ENCODE data around the gene PDYN. TPM values are rescaled to one million over a fixed set of nuclear protein-coding genes. Genes with fewer than 3 reads are reported as not detected.

Gene PDYN
- total and polyA plus RNA-seq, 9 of the 15 experiments (the other 6 are each of a cell fraction or from before 2014, with no cell fraction given) = not detected

- no TSS peak for BruUV-seq (replicated peaks)
- 27% methylated on average over 14 of the region's 14 CpGs for whole genome bisulfite sequencing (ENCODE audit: insufficient coverage, low coverage, missing lambda C conversion rate)
- no peak for TF ChIP-seq MBD2 (IDR thresholded peaks at IDR 0.05; ENCODE audit: borderline replicate concordance, low read depth)
- no peak for TF ChIP-seq LARP7 (IDR thresholded peaks at IDR 0.05)
- TF ChIP-seq ZNF3 (CRISPR knock-in tag; IDR thresholded peaks at IDR 0.05) = no peak
- TF ChIP-seq PHF8 (IDR thresholded peaks at IDR 0.05; ENCODE audit: borderline replicate concordance, low read length) = no peak
- no peak for TF ChIP-seq CAMTA2 (CRISPR knock-in tag; conservative IDR thresholded peaks at IDR 0.05)
- TF ChIP-seq, protein P1, sequence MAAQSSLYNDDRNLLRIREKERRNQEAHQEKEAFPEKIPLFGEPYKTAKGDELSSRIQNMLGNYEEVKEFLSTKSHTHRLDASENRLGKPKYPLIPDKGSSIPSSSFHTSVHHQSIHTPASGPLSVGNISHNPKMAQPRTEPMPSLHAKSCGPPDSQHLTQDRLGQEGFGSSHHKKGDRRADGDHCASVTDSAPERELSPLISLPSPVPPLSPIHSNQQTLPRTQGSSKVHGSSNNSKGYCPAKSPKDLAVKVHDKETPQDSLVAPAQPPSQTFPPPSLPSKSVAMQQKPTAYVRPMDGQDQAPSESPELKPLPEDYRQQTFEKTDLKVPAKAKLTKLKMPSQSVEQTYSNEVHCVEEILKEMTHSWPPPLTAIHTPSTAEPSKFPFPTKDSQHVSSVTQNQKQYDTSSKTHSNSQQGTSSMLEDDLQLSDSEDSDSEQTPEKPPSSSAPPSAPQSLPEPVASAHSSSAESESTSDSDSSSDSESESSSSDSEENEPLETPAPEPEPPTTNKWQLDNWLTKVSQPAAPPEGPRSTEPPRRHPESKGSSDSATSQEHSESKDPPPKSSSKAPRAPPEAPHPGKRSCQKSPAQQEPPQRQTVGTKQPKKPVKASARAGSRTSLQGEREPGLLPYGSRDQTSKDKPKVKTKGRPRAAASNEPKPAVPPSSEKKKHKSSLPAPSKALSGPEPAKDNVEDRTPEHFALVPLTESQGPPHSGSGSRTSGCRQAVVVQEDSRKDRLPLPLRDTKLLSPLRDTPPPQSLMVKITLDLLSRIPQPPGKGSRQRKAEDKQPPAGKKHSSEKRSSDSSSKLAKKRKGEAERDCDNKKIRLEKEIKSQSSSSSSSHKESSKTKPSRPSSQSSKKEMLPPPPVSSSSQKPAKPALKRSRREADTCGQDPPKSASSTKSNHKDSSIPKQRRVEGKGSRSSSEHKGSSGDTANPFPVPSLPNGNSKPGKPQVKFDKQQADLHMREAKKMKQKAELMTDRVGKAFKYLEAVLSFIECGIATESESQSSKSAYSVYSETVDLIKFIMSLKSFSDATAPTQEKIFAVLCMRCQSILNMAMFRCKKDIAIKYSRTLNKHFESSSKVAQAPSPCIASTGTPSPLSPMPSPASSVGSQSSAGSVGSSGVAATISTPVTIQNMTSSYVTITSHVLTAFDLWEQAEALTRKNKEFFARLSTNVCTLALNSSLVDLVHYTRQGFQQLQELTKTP (IDR thresholded peaks at IDR 0.05; ENCODE audit: low read depth in 1 of 2, partially characterized antibody in 2 of 2) = no peak
- TF ChIP-seq, protein P2, sequence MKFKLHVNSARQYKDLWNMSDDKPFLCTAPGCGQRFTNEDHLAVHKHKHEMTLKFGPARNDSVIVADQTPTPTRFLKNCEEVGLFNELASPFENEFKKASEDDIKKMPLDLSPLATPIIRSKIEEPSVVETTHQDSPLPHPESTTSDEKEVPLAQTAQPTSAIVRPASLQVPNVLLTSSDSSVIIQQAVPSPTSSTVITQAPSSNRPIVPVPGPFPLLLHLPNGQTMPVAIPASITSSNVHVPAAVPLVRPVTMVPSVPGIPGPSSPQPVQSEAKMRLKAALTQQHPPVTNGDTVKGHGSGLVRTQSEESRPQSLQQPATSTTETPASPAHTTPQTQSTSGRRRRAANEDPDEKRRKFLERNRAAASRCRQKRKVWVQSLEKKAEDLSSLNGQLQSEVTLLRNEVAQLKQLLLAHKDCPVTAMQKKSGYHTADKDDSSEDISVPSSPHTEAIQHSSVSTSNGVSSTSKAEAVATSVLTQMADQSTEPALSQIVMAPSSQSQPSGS (CRISPR knock-in tag; IDR thresholded peaks at IDR 0.05) = no peak
- no peak for TF ChIP-seq CCNT2 (IDR thresholded peaks at IDR 0.05; ENCODE audit: borderline replicate concordance, extremely low read depth, insufficient read length, low read depth, low read length)
- TF ChIP-seq POLR3A (IDR thresholded peaks at IDR 0.05; ENCODE audit: borderline replicate concordance, extremely low read depth, insufficient read depth, insufficient read length) = no peak
- TF ChIP-seq RBM34 (IDR thresholded peaks at IDR 0.05; ENCODE audit: borderline replicate concordance, insufficient read depth, low read length) = no peak
- TF ChIP-seq GABPB1 (CRISPR knock-in tag; IDR thresholded peaks at IDR 0.05) = no peak
- no peak for TF ChIP-seq FOXA3 (CRISPR knock-in tag; conservative IDR thresholded peaks at IDR 0.05 in 1 of 2, IDR thresholded peaks at IDR 0.05 in 1 of 2)
- no peak for TF ChIP-seq POLR2A (conservative IDR thresholded peaks at IDR 0.05)
- TF ChIP-seq, protein P3, sequence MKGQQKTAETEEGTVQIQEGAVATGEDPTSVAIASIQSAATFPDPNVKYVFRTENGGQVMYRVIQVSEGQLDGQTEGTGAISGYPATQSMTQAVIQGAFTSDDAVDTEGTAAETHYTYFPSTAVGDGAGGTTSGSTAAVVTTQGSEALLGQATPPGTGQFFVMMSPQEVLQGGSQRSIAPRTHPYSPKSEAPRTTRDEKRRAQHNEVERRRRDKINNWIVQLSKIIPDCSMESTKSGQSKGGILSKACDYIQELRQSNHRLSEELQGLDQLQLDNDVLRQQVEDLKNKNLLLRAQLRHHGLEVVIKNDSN (CRISPR knock-in tag; IDR thresholded peaks at IDR 0.05) = no peak
- no peak for TF ChIP-seq CXXC5 (CRISPR knock-in tag; IDR thresholded peaks at IDR 0.05)
Measured at GRCh38 chr20:1964659-1965405, 29.0 kb downstream of the PDYN start.

More at GRCh38 chr20:1964659-1965405, 29.0 kb downstream of the PDYN start:
- intact Hi-C loops (cut with micrococcal nuclease) = loop anchor here (1.0 to 5.0 kb wide), 2 partner anchors 207 to 487 kb away; no protein-coding TSS in a partner anchor
- no peaks in the 10 kb centered on the region for H3K36me3 ChIP-seq (ENCODE audit: control insufficient read depth, insufficient read depth, low read length)
- H3K9me3 ChIP-seq (replicated peaks; ENCODE audit: control insufficient read depth, insufficient read depth, low read depth, low read length) = no peaks in the 10 kb centered on the region
- no peak overlapping the region for H2AFZ ChIP-seq (ENCODE audit: low read depth, low read length)
- H3K4me3 ChIP-seq = no peak overlapping the region
- H3K9ac ChIP-seq (ENCODE audit: insufficient read depth in 1 of 2, low read depth in 2 of 2, low read length in 2 of 2) = no peak overlapping the region
- no peak for ATAC-seq
- no peaks in the 10 kb centered on the region for H3K79me2 ChIP-seq (ENCODE audit: control insufficient read depth, insufficient read depth, low read length)
- ChIA-PET CTCF (ENCODE audit: low intra/inter-chr PET ratio) (interaction anchor here (0.6 to 0.8 kb wide), 2 partner anchors 208 to 246 kb away, joined by 3 to 6 read pairs; no protein-coding TSS in a partner anchor), POLR2A (interaction anchor here (0.7 kb wide), 1 partner anchor 170 kb away, joined by 3 read pairs; no protein-coding TSS in a partner anchor)
- no peak overlapping the region for H3K27ac ChIP-seq (ENCODE audit: extremely low read depth, low read depth, low read length)
- no peak overlapping the region for H3K4me2 ChIP-seq (ENCODE audit: insufficient read depth, low read length)
- no peaks in the 10 kb centered on the region; a peak in 2 of 5 replicates for H3K27me3 ChIP-seq (ENCODE audit: control insufficient read depth in 2 of 2, insufficient read depth in 2 of 2, low read length in 2 of 2)
- no peaks in the 10 kb centered on the region for H4K20me1 ChIP-seq (replicated peaks; ENCODE audit: control insufficient read depth, insufficient read depth, low read length)
- in situ Hi-C loops (cut with MboI) = loop anchor here (5.0 kb wide), 1 partner anchor 207 kb away; no protein-coding TSS in a partner anchor
- peaks cover 0 to 3% of the 10 kb centered on the region in 2 experiments; a peak in 1 of 5 replicates for H3K4me1 ChIP-seq (replicated peaks in 1 of 2; ENCODE audit: control insufficient read depth in 2 of 2, insufficient read depth in 2 of 2, low read length in 2 of 2)
- H3K9me1 ChIP-seq (ENCODE audit: control insufficient read depth, insufficient read depth, low read length) = no peaks in the 10 kb centered on the region
- FAIRE-seq = no peak
- no peak for DNase-seq (ENCODE audit: extremely low read depth in 1 of 4, low spot score in 3 of 4)

Data from K562 (cell line).